Kidney (tissue), 14 donors: ENCODE data around the gene SNX32. TPM values are rescaled to one million over a fixed set of nuclear protein-coding genes. Genes with fewer than 3 reads are reported as not detected.

Experiments
- DNase-seq, 5 donors: peaks; one replicate each; pipeline ENCODE4 v3.0.0-alpha.2; 2013 to 2020
- FAIRE-seq: peaks from 2 replicates; lab custom pipeline; 2012; peaks lifted over from hg19 to GRCh38; lab: Jason Lieb, UNC
- H3K27ac ChIP-seq, 2 donors: one replicate each; pipeline ENCODE4 v1.7.0; 2013; ENCODE audit warnings: low read depth in 2 of 2, low read length in 2 of 2, inconsistent platforms in 1 of 2
- H3K27me3 ChIP-seq: one replicate; pipeline ENCODE4 v1.7.1; 2013; ENCODE audit warnings: low read length, inconsistent platforms; ENCODE audit not compliant: control insufficient read depth, insufficient read depth
- H3K36me3 ChIP-seq, 3 donors: one replicate each; pipeline versions ENCODE4 v1.7.0 to v1.7.1; 2013; ENCODE audit warnings: low read length in 3 of 3, control low read depth in 1 of 3, inconsistent platforms in 1 of 3; ENCODE audit not compliant: insufficient read depth in 3 of 3, control insufficient read depth in 2 of 3
- H3K4me1 ChIP-seq, 3 donors: one replicate each; pipeline versions ENCODE4 v1.7.0 to v1.7.1; 2013; ENCODE audit warnings: low read length in 3 of 3, inconsistent platforms in 1 of 3, low read depth in 1 of 3; ENCODE audit not compliant: control insufficient read depth in 2 of 3, insufficient read depth in 2 of 3
- H3K4me3 ChIP-seq, 3 donors: one replicate each; pipeline versions ENCODE4 v1.7.0 to v1.8.1; 2013; ENCODE audit warnings: low read length in 3 of 3, control low read depth in 1 of 3, inconsistent platforms in 1 of 3
- H3K9ac ChIP-seq, 3 donors: one replicate each; pipeline versions ENCODE4 v1.7.0 to v1.7.1; 2013; ENCODE audit warnings: low read length in 3 of 3, control low read depth in 1 of 3, inconsistent platforms in 1 of 3
- H3K9me3 ChIP-seq, 3 donors: one replicate each; pipeline versions ENCODE4 v1.7.0 to v1.7.1; 2013; ENCODE audit warnings: low read length in 3 of 3, control low read depth in 1 of 3, inconsistent platforms in 1 of 3; ENCODE audit not compliant: control insufficient read depth in 2 of 3, insufficient read depth in 1 of 3
- CTCF ChIP-seq: IDR thresholded peaks from 3 replicates; pipeline ENCODE4 v1.5.1; 2012; ENCODE audit warnings: mild to moderate bottlenecking, moderate library complexity, borderline replicate concordance; ENCODE audit not compliant: insufficient read depth; ENCODE audit errors: extremely low read depth
- intact Hi-C: fragments of 100-400 bp; cut with DNase I; formaldehyde crosslinking; loops from one replicate; pipeline ENCODE4 v1.11.1; 2022
- polyA plus RNA-seq: library from polyadenylated mRNA; stranded (reverse); fragments of 350-450 nt; fragmentation: Illumina TruSeq; extraction: RNeasy Lipid Tissue Mini Kit (QIAGEN cat#74804); gene quantifications from one replicate; pipeline ENCODE4 v1.2.3, GENCODE V29; 2014; ENCODE audit warnings: low read depth, low replicate concordance; ENCODE audit not compliant: insufficient read depth
- total RNA-seq: library from RNA; stranded (reverse); fragmentation: NEBNext Ultra II Directional; extraction: Animal tissue kit (Norgen Biotek cat#: 25700); gene quantifications from one replicate; pipeline ENCODE4 v1.2.1, GENCODE V29; 2021
- donor health status: control.
- donor health status: control.
- donor health status: control.
- donor health status: control.
- donor health status: control.
- donor health status: DM: yes; HTN: yes; CAD: no.
- donor health status: Normal renal cell carcinoma (clear cell type).

Gene SNX32
- total and polyA plus RNA-seq, 2 donors from 2014 or later = 0.43 to 1.0 TPM

- Histone ChIP-seq H3K36me3 (peaks cover 4 to 12% (median 5%) of the 10 kb centered on the region in 3 donors), H3K4me1 (peaks cover 0 to 4% (median 0%) of the 10 kb centered on the region in 3 donors), H3K27me3 (no peaks in the 10 kb centered on the region), H3K4me3 (no peak overlapping the region), H3K9me3 (no peaks in the 10 kb centered on the region), H3K9ac (no peak overlapping the region), H3K27ac (no peak overlapping the region)
- FAIRE-seq = no peak
- no peak for TF ChIP-seq CTCF
- no peak for DNase-seq
- intact Hi-C loops = loop anchor here (10.0 kb wide), 1 partner anchor 104 kb away; no protein-coding TSS in a partner anchor
Measured at GRCh38 chr11:65880844-65881421, 47.2 kb downstream of the SNX32 start.

DNA sequence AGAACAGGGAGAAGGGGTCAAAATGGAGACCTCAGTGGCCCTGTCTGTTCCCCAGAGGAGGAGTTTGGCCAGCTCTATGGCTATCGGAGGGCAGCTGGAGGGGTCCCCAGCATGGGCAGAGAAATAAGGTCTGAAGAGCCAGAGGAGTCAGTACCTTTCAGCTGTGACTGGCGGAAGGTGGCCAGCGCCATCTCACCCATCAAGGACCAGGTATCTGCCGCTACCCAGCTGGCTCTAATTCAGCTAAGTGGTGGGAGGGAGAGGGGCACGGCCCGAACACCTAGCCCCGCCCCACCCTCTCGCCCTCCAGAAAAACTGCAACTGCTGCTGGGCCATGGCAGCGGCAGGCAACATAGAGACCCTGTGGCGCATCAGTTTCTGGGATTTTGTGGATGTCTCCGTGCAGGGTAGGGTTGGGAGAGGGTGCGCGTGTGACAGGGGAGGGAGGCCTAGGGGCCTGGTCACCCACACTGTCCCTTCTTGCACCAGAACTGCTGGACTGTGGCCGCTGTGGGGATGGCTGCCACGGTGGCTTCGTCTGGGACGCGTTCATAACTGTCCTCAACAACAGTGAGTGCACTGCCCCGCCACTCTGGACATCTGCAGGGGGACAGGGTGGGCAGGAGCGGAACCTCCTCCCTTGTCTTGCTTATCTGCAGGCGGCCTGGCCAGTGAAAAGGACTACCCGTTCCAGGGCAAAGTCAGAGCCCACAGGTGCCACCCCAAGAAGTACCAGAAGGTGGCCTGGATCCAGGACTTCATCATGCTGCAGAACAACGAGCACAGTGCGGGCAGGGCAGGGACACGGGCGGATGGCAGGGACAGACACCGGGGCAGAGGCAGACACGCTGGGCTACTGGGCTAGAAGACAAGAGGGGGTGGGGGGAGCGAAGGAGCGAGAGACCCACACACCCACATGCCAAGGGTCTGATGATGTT, 48.6 kb downstream of the SNX32 start:
- H3K27ac ChIP-seq = no peak overlapping the region
- peaks cover 0 to 6% (median 5%) of the 10 kb centered on the region in 3 donors for H3K4me1 ChIP-seq
- peaks cover 4 to 12% (median 5%) of the 10 kb centered on the region in 3 donors for H3K36me3 ChIP-seq
- no peaks in the 10 kb centered on the region for H3K9me3 ChIP-seq
- no peak overlapping the region for H3K9ac ChIP-seq
- no peak overlapping the region for H3K4me3 ChIP-seq
- peak in 2 of 5 donors; percentile 42 to 64 for DNase-seq
- no peak for TF ChIP-seq CTCF
- no peak for FAIRE-seq
- intact Hi-C loops = loop anchor here (10.0 kb wide), 1 partner anchor 102 kb away; no protein-coding TSS in a partner anchor
- H3K27me3 ChIP-seq = no peaks in the 10 kb centered on the region

DNA sequence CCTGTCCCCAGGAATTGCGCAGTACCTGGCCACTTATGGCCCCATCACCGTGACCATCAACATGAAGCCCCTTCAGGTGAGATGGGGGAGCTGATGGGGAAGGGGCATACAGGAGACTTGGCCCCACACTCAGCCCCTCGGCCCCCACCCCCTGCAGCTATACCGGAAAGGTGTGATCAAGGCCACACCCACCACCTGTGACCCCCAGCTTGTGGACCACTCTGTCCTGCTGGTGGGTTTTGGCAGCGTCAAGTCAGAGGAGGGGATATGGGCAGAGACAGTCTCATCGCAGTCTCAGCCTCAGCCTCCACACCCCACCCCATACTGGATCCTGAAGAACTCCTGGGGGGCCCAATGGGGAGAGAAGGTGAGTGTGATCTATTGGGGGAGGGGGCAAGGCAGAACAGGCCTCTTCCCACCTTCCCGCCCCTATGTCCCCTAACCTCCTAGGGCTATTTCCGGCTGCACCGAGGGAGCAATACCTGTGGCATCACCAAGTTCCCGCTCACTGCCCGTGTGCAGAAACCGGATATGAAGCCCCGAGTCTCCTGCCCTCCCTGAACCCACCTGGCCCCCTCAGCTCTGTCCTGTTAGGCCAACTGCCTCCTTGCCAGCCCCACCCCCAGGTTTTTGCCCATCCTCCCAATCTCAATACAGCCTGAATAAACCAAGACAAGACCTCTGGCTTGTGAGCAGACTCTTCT, 49.4 kb downstream of the SNX32 start:
- no peak overlapping the region for H3K27ac ChIP-seq
- H3K4me1 ChIP-seq = peaks cover 0 to 10% (median 8%) of the 10 kb centered on the region in 3 donors
- no peak for FAIRE-seq
- H3K9me3 ChIP-seq = no peaks in the 10 kb centered on the region
- no peak overlapping the region for H3K4me3 ChIP-seq
- peaks cover 4 to 12% (median 5%) of the 10 kb centered on the region in 3 donors for H3K36me3 ChIP-seq
- peak in 2 of 5 donors; percentile 47 to 49 for DNase-seq
- no peaks in the 10 kb centered on the region for H3K27me3 ChIP-seq
- no peak overlapping the region for H3K9ac ChIP-seq
- intact Hi-C loops = loop anchor here (10.0 kb wide), 1 partner anchor 102 kb away; no protein-coding TSS in a partner anchor
- TF ChIP-seq CTCF = no peak
